ENCODE measurements around the gene CAST.
A peak's percentile ranks its signal among the peaks of the same experiment; 100 is the strongest.

The CAST gene

GRCh38 chr5:96663608-96664007 is 1.4 kb downstream of the CAST start:
- no peaks in the 10 kb centered on the region for H3K9me3 ChIP-seq (ENCODE audit: control insufficient read depth, low read length)
- peak overlapping the region; percentile 91 for H3K27ac ChIP-seq (ENCODE audit: insufficient read depth, low read length, poor library complexity, severe bottlenecking)
- no peak for DNase-seq
- no peaks in the 10 kb centered on the region for H3K36me3 ChIP-seq (ENCODE audit: control insufficient read depth, insufficient read depth, low read length)
- H3K4me1 ChIP-seq (ENCODE audit: control insufficient read depth, insufficient read depth, low read length, poor library complexity, severe bottlenecking): peaks cover 29% of the 10 kb centered on the region
- H3K4me3 ChIP-seq (ENCODE audit: insufficient read depth, low read depth, low read length, poor library complexity, severe bottlenecking): peak overlapping the region; percentile 78
- no peaks in the 10 kb centered on the region for H3K27me3 ChIP-seq (replicated peaks; ENCODE audit: control insufficient read depth, insufficient read depth, low read length, poor library complexity, severe bottlenecking)

DNA sequence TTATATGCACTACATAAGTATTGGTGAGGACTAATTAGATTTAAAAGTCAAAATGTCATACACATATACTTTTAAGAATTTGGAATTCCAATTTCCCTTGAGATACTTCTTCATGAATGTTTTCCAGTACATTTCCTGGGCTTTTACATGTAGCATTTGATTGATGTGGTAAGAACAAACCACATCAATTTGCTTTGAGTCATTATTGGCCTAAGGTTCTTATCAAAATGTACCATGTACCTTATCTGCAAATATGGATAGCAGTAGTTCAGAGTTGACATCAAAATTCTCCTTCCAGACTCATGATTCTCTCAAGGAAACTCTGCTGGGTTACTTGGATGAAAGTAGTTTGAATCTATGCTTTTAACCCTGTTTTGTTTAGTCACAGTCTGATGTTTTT is 2.5 kb downstream of the CAST start:
- H3K4me3 ChIP-seq (ENCODE audit: insufficient read depth, low read depth, low read length, poor library complexity, severe bottlenecking): no peak overlapping the region
- H3K4me1 ChIP-seq (ENCODE audit: control insufficient read depth, insufficient read depth, low read length, poor library complexity, severe bottlenecking): peaks cover 29% of the 10 kb centered on the region
- no peaks in the 10 kb centered on the region for H3K36me3 ChIP-seq (ENCODE audit: control insufficient read depth, insufficient read depth, low read length)
- H3K27me3 ChIP-seq (replicated peaks; ENCODE audit: control insufficient read depth, insufficient read depth, low read length, poor library complexity, severe bottlenecking): no peaks in the 10 kb centered on the region
- H3K9me3 ChIP-seq (ENCODE audit: control insufficient read depth, low read length): no peaks in the 10 kb centered on the region
- no peak overlapping the region for H3K27ac ChIP-seq (ENCODE audit: insufficient read depth, low read length, poor library complexity, severe bottlenecking)
- DNase-seq: no peak

DNA sequence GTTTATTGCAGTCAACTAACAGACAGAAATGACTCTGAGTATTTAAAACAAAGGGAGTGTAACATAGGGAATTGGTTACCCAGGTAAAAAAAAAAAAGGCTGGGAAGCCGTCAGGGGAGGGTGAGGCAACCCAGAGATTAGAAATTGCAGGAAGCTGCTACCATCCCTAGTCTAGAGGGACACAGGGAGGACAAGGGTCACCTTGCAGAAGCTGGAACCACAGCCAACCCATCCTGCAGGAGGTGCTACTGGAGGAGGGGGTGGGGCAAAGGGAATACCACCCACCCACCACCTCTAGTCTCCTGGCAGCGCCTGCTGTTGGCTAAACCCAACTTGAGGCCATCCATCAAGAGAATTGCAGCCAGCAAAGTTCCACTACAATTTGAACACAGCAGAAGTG is 6.5 kb downstream of the CAST start:
- Histone ChIP-seq H3K27me3 (replicated peaks; ENCODE audit: control insufficient read depth, insufficient read depth, low read length, poor library complexity, severe bottlenecking) (no peaks in the 10 kb centered on the region), H3K4me3 (ENCODE audit: insufficient read depth, low read depth, low read length, poor library complexity, severe bottlenecking) (no peak overlapping the region), H3K27ac (ENCODE audit: insufficient read depth, low read length, poor library complexity, severe bottlenecking) (no peak overlapping the region), H3K36me3 (ENCODE audit: control insufficient read depth, insufficient read depth, low read length) (no peaks in the 10 kb centered on the region), H3K9me3 (ENCODE audit: control insufficient read depth, low read length) (no peaks in the 10 kb centered on the region), H3K4me1 (ENCODE audit: control insufficient read depth, insufficient read depth, low read length, poor library complexity, severe bottlenecking) (peaks cover 12% of the 10 kb centered on the region)
- no peak for DNase-seq

GRCh38 chr5:96669909-96670308 is 7.7 kb downstream of the CAST start:
- Histone ChIP-seq H3K27ac (ENCODE audit: insufficient read depth, low read length, poor library complexity, severe bottlenecking) (no peak overlapping the region), H3K4me3 (ENCODE audit: insufficient read depth, low read depth, low read length, poor library complexity, severe bottlenecking) (no peak overlapping the region), H3K9me3 (ENCODE audit: control insufficient read depth, low read length) (no peaks in the 10 kb centered on the region), H3K36me3 (ENCODE audit: control insufficient read depth, insufficient read depth, low read length) (no peaks in the 10 kb centered on the region), H3K27me3 (replicated peaks; ENCODE audit: control insufficient read depth, insufficient read depth, low read length, poor library complexity, severe bottlenecking) (no peaks in the 10 kb centered on the region), H3K4me1 (ENCODE audit: control insufficient read depth, insufficient read depth, low read length, poor library complexity, severe bottlenecking) (peaks cover 5% of the 10 kb centered on the region)
- no peak for DNase-seq

DNA sequence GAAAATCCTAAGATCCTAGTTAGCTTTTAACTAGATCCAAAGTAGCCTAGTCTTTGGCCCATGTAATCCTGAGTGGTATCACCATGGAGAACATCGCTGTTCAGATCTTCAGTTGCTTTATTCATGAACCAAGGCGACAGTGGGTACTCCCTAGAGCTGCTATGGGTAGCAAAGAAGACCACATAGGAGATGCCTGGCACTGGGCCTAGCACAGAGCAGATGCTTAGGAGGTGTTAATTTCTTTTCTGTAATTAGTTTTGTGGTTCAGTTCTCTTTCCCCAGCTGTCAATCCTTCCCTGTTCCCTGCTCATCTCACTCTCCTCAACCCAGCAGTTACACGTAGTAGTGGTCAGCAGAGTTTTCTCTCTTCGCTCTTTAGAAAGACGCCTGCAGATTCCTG is 9.3 kb downstream of the CAST start:
- H3K9me3 ChIP-seq (ENCODE audit: control insufficient read depth, low read length): no peaks in the 10 kb centered on the region
- peaks cover 5% of the 10 kb centered on the region for H3K36me3 ChIP-seq (ENCODE audit: control insufficient read depth, insufficient read depth, low read length)
- DNase-seq: no peak
- H3K27me3 ChIP-seq (replicated peaks; ENCODE audit: control insufficient read depth, insufficient read depth, low read length, poor library complexity, severe bottlenecking): no peaks in the 10 kb centered on the region
- H3K4me1 ChIP-seq (ENCODE audit: control insufficient read depth, insufficient read depth, low read length, poor library complexity, severe bottlenecking): peaks cover 3% of the 10 kb centered on the region
- no peak overlapping the region for H3K4me3 ChIP-seq (ENCODE audit: insufficient read depth, low read depth, low read length, poor library complexity, severe bottlenecking)
- no peak overlapping the region for H3K27ac ChIP-seq (ENCODE audit: insufficient read depth, low read length, poor library complexity, severe bottlenecking)

- Histone ChIP-seq H3K4me3 (ENCODE audit: insufficient read depth, low read depth, low read length, poor library complexity, severe bottlenecking) (no peak overlapping the region), H3K36me3 (ENCODE audit: control insufficient read depth, insufficient read depth, low read length) (peaks cover 10% of the 10 kb centered on the region), H3K4me1 (ENCODE audit: control insufficient read depth, insufficient read depth, low read length, poor library complexity, severe bottlenecking) (peaks cover 3% of the 10 kb centered on the region), H3K27ac (ENCODE audit: insufficient read depth, low read length, poor library complexity, severe bottlenecking) (no peak overlapping the region), H3K9me3 (ENCODE audit: control insufficient read depth, low read length) (no peaks in the 10 kb centered on the region), H3K27me3 (replicated peaks; ENCODE audit: control insufficient read depth, insufficient read depth, low read length, poor library complexity, severe bottlenecking) (no peaks in the 10 kb centered on the region)
- DNase-seq: no peak
Observed at GRCh38 chr5:96673127-96673526, 11.0 kb downstream of the CAST start.

DNA sequence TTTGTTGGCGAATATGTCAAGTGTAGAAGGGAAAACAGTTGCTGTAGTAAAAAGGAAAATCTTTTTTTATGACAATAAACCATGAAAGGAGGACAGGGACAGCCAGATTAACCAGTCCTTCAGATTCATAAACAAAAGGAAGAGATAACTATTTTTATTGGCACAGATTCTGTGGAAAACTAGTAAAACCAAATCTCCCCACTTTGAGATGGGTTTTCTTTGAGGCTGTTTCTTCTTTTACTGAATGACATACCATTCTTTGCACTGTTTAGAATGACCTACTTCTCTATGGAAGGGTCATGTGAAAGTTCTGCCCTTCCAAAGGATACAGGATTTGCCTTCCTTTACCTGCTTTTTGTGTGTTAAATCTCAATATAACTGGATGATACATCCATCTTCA is 13.7 kb downstream of the CAST start:
- Histone ChIP-seq H3K27ac (ENCODE audit: insufficient read depth, low read length, poor library complexity, severe bottlenecking) (no peak overlapping the region), H3K4me3 (ENCODE audit: insufficient read depth, low read depth, low read length, poor library complexity, severe bottlenecking) (no peak overlapping the region), H3K36me3 (ENCODE audit: control insufficient read depth, insufficient read depth, low read length) (peaks cover 13% of the 10 kb centered on the region), H3K9me3 (ENCODE audit: control insufficient read depth, low read length) (no peaks in the 10 kb centered on the region), H3K27me3 (replicated peaks; ENCODE audit: control insufficient read depth, insufficient read depth, low read length, poor library complexity, severe bottlenecking) (no peaks in the 10 kb centered on the region), H3K4me1 (ENCODE audit: control insufficient read depth, insufficient read depth, low read length, poor library complexity, severe bottlenecking) (no peaks in the 10 kb centered on the region)
- no peak for DNase-seq

DNA sequence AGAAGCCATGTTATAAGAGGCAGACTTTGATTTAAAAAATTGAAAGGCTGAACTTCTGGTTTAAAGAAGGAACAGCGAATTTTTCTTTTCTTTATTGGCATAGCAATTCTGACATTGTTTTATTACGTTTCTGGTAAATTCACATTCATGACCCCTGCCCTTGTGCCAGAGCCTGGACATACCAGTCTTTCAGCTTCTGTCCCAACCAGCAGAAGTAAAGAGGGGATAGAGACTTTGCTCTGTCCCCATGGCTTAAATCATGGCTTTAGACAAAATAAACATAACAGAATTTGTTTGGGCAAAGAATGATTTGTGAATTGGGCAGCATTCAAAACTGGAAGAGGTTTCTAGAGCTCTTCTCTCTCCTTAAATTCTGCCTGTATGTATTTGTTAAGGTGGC is 15.3 kb downstream of the CAST start:
- H3K36me3 ChIP-seq (ENCODE audit: control insufficient read depth, insufficient read depth, low read length): peaks cover 13% of the 10 kb centered on the region
- no peaks in the 10 kb centered on the region for H3K4me1 ChIP-seq (ENCODE audit: control insufficient read depth, insufficient read depth, low read length, poor library complexity, severe bottlenecking)
- H3K4me3 ChIP-seq (ENCODE audit: insufficient read depth, low read depth, low read length, poor library complexity, severe bottlenecking): no peak overlapping the region
- H3K27me3 ChIP-seq (replicated peaks; ENCODE audit: control insufficient read depth, insufficient read depth, low read length, poor library complexity, severe bottlenecking): no peaks in the 10 kb centered on the region
- no peaks in the 10 kb centered on the region for H3K9me3 ChIP-seq (ENCODE audit: control insufficient read depth, low read length)
- no peak overlapping the region for H3K27ac ChIP-seq (ENCODE audit: insufficient read depth, low read length, poor library complexity, severe bottlenecking)
- no peak for DNase-seq

- Histone ChIP-seq H3K4me1 (ENCODE audit: control insufficient read depth, insufficient read depth, low read length, poor library complexity, severe bottlenecking) (no peaks in the 10 kb centered on the region), H3K36me3 (ENCODE audit: control insufficient read depth, insufficient read depth, low read length) (peaks cover 13% of the 10 kb centered on the region), H3K4me3 (ENCODE audit: insufficient read depth, low read depth, low read length, poor library complexity, severe bottlenecking) (no peak overlapping the region), H3K9me3 (ENCODE audit: control insufficient read depth, low read length) (no peaks in the 10 kb centered on the region), H3K27ac (ENCODE audit: insufficient read depth, low read length, poor library complexity, severe bottlenecking) (no peak overlapping the region), H3K27me3 (replicated peaks; ENCODE audit: control insufficient read depth, insufficient read depth, low read length, poor library complexity, severe bottlenecking) (no peaks in the 10 kb centered on the region)
- DNase-seq: no peak
Observed at GRCh38 chr5:96679293-96679692, 17.1 kb downstream of the CAST start.

GRCh38 chr5:96680759-96681470 is 18.7 kb downstream of the CAST start:
- no peak overlapping the region for H3K4me3 ChIP-seq (ENCODE audit: insufficient read depth, low read depth, low read length, poor library complexity, severe bottlenecking)
- H3K27me3 ChIP-seq (replicated peaks; ENCODE audit: control insufficient read depth, insufficient read depth, low read length, poor library complexity, severe bottlenecking): no peaks in the 10 kb centered on the region
- peaks cover 14% of the 10 kb centered on the region for H3K36me3 ChIP-seq (ENCODE audit: control insufficient read depth, insufficient read depth, low read length)
- no peak overlapping the region for H3K27ac ChIP-seq (ENCODE audit: insufficient read depth, low read length, poor library complexity, severe bottlenecking)
- no peaks in the 10 kb centered on the region for H3K4me1 ChIP-seq (ENCODE audit: control insufficient read depth, insufficient read depth, low read length, poor library complexity, severe bottlenecking)
- DNase-seq: no peak
- no peaks in the 10 kb centered on the region for H3K9me3 ChIP-seq (ENCODE audit: control insufficient read depth, low read length)

Data from effector memory CD4-positive, alpha-beta T cell (primary cell).